GM18511 (cell line): ENCODE measurements around the gene GYS1.
"Not testable (repeated sequence)": the region's sequence is repeated elsewhere in the genome, so short reads cannot be mapped to it uniquely, and the experiment has no call there.

Experiments
- ATAC-seq: cut with Tn5 transposase; IDR thresholded peaks from one replicate; pipeline ENCODE4 v1.9.1; 2021; ENCODE audit warnings: mild to moderate bottlenecking, moderate library complexity; ENCODE audit not compliant: unreplicated experiment

Gene GYS1

GRCh38 chr19:48946463-48947257, 46.4 kb downstream of the GYS1 start:
- ATAC-seq: no peak

DNA sequence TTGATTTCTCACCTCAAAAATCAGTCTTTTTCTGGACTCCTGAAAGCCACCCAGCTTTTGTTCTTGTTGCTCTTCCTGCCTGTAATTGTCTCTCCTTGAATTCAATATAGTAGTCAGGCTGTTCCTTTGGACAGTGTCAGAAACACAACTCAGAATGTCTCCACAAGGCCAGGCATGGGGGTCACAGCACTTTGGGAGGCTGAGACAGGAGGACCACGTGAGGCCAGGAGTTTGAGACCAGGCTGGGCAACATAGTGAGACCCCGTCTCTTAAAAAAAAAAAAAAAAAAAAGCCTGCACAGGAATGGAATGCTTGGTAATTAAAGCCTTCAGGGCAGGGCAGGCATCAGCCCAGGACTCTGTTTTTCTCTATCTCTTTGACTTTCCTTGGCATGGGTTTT, 47.3 kb downstream of the GYS1 start:
- no peak for ATAC-seq

GRCh38 chr19:48945415-48945814, 47.7 kb downstream of the GYS1 start:
- ATAC-seq: no peak

GRCh38 chr19:48943081-48943480, 50.0 kb downstream of the GYS1 start:
- no peak for ATAC-seq

GRCh38 chr19:48940902-48941301, 52.2 kb downstream of the GYS1 start:
- no peak for ATAC-seq

DNA sequence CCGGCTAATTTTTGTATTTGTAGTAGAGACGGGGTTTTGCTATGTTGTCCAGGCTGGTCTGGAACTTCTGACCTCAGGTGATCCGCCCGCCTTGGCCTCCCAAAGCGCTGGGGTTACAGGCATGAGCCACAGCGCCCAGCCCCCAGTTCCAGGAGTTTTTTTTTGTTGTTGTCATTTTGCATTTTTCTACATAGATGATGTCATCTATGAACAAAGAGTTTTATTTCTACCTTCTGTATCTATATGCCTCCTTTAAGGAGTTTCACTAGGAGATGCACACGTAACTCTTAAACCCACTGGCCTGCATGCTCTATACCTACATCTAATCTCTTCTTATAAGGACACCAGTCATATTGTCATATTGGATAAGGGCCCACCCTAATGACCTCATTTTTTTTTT, 54.9 kb downstream of the GYS1 start:
- ATAC-seq: no peak

DNA sequence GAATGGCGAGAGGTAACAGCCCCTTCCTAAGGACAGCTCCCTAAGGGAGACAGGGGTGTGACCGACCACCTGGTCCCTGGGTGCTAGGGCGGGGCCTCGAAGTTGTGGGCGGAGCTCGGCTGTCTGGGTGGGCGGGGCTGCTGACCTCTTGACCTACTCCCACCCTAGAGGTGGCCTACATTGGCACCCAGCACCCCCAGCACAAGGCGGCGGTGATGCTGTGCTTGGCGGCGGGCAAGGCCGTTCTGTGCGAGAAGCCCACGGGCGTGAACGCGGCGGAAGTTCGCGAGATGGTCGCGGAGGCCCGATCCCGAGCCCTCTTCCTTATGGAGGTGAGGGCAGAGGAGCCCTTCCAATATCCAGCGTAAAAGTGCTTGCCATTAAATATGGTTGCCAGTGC, 57.2 kb downstream of the GYS1 start:
- ATAC-seq: no peak

DNA sequence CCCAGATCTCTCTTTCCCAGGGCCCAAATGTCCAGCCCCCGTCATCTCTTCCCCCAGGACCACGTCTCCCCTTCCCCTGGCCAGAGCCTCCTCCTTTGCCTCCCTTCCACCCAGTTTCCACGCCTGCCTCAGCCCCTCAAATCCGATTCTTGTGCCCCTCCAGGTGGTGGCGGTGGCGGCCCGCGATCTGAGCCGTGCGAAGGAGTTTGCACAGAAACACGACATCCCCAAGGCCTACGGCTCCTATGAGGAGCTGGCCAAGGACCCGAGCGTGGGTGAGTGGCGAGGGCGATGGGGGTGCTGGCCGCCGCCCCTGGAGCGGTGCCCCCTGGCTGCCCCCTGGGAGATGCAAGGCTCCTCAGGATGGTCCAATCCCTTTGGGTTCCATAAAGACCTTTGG, 58.3 kb downstream of the GYS1 start:
- no peak for ATAC-seq

DNA sequence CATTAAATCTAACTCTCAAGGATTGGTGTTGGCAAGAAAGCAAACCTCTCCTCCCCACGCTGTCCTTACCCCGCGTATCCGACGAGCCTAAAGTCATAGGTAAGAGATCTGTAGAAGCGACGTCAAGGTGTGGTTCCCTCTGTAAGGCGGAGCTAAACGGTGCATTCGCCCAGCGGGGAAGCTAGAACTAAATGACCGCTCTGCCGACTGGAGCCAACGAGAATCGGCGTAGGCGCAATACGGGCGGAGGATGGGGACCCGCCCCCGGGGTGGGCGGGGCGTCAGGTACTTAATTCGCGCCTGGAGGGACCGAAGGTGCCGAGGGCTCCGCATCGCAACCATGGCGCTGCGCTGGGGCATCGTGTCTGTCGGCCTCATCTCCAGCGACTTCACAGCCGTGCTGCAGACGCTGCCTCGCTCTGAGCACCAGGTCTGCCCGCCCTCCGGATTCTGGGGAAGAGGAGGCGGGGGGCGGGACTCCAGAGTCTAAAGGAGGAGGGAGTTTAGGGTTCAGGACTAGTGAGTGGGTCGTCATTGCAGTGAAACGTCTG, 59.7 kb downstream of the GYS1 start, which contains the start of gene DHDH:
TSS of gene DHDH (plus strand) at position 318 of the 551 bp plus-strand sequence. CDS start at position 341, 23 bp downstream.
- ATAC-seq: no peak

DNA sequence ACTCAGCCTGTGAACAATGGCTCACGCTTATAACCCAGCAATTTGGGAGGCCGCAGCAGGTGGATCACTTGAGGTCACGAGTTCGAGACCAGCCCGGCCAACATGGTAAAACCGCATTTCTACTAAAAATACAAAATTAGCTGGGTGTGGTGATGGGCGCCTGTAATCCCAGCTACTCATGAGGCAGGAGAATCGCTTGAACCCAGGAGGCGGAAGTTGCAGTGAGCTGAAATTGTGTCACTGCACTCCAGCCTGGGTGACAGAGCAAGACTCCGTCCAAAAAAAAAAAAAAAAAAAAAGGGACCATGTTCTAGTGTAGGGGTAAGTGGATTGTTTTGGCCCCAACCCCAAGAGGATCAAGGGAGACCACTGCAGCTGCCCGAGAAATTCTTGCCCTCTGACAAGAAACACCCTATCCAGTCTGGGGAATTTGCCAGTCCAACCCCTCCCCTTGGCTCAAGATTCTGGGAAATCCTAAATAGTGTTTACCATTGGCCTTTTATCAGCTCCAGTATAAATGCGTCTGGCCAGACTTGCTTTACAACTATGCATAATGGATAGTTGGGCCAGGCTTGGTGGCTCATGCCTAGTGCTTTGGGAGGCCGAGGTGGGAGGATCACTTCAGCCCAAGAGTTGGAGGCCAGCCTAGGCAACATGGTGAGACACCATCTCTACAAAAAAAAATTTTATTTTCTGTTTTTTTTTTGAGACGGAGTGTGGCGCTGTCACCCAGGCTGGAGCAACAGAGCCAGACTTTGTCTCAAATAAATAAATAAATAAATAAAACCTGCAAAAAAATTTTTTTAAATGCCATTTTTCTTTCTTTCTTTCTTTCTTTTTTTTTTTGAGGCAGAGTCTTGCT, 64.7 kb downstream of the GYS1 start:
- no peak for ATAC-seq

GRCh38 chr19:48927692-48928091, 65.4 kb downstream of the GYS1 start:
- ATAC-seq: not testable (repeated sequence)

- no peak for ATAC-seq
Observed at GRCh38 chr19:48926909-48927308, 66.2 kb downstream of the GYS1 start.

DNA sequence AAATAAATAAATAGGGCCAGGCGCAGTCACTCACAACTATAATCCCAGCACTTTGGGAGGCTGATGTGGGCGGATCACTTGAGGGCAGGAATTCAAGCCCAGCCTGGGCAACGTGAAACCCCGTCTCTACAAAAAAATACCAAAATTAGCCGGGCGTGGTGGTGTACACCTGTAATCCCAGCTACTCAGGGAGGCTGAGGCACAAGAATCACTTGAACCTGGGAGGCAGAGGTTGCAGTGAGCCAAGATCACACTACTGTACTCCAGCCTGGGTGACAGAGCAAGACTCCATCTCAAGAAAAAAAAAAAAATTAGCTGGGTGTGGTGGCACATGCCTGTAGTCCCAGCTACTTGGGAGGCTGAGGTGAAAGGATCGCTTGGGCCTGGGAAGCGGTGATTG, 67.2 kb downstream of the GYS1 start:
- ATAC-seq: not testable (repeated sequence)

DNA sequence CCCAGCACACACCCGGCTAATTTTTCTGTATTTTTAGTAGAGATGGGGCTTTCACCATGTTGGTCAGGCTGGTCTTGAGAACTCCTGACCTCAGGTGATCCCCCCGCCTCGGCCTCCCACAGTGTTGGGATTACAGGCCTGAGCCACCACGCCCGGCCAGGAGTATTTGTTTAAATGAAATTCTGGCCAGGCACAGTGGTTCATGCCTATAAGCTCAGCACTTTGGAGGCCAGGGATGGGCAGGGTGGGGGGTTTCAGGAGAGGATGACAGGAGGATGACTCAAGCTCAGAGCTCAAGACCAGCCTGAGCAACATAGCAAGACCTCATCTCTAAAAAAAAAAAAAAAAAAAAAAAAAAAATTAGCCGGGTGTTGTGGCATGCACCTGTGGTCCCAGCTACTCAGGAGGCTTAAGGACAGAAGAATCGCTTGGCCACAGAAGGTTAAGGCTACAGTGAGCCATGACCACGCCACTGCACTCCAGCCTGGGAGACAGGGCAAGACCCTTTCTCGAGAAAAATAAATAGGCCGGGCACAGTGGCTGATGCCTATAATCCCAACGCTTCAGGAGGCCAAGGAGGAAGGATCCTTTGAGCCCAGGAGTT, 67.8 kb downstream of the GYS1 start:
- no peak for ATAC-seq

- ATAC-seq: no peak
Observed at GRCh38 chr19:48922548-48923490, 70.3 kb downstream of the GYS1 start.

DNA sequence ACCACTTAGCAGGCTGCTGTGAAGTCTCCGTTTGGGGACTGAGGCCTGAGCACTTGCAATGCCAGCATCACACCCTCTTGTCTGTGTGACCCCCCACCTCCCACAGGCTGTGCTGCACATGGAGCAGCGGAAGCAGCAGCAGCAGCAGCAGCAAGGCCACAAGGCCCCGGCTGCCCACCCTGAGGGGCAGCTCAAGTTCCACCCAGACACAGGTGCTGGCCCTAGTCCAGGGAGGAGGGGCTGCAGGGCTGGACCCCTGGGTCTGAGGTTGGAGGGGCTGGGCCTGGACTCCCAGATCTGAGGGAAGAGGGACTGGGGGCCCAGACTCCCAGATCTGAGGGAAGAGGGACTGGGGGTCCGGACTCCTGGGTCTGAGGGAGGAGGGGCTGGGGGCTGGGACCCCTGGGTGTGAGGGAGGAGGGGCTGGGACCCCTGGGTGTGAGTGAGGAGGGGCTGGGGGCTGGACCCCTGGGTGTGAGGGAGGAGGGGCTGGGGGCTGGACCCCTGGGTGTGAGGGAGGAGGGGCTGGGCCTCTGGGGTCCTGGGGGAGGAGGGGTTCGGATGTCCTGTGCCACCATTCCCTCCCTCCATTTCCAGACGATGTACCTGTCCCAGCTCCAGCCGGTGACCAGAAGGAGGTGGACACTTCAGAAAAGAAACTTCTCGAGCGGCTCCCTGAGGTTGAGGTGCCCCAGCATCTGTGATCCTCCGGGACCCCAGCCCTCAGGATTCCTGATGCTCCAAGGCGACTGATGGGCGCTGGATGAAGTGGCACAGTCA, 71.2 kb downstream of the GYS1 start:
- no peak for ATAC-seq

DNA sequence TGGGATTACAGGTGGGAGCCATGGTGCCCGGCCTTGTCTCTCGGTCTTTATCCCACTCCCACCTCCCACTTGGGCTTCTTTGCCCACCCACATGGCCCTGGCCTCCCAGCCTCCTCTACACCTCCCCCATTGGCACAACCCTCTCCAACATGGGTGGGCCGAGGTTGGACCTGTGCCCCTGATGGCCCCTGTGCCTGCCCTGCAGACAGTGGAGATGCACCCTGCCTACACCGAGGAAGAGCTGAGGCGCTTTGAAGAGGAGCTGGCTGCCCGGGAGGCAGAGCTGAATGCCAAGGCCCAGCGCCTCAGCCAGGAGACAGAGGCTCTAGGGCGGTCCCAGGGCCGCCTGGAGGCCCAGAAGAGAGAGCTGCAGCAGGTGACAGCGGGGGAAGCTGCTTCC, 72.2 kb downstream of the GYS1 start:
- no peak for ATAC-seq

DNA sequence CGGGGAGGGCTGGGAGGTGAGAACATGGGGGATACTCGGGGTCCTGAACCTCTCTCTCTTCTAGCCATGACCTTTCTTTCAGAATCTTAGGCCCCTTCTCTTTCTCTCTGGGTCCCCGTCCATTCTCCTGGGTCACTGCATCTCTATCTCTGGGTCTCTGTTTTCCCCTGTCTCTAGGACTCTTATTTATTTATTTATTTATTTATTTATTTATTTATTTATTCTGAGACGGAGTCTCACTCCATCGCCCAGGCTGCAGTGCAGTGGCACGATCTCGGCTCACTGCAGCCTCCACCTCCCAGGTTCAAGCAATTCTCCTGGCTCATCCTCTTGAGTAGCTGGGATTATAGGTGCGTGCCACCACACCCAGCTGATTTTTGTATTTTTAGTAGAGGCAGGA, 73.8 kb downstream of the GYS1 start:
- ATAC-seq: not testable (repeated sequence)

DNA sequence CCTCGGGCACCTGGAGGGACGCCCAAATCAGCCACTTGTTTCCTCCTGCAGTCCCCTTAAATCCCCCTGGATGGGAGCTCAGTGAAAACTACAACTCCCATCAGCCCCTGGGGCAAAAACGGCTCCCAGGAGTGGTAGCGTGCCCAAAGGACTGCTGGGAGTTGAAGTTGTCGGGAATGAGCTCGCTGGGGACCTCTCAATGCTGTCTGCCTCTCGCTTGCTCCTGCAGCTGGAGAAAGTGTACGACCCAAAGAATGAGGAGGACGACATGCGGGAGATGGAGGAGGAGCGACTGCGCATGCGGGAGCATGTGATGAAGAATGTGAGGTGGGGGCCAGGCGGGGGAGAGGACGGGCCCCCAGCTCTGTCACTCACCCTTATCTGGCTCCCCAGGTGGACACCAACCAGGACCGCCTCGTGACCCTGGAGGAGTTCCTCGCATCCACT, 74.3 kb downstream of the GYS1 start:
- no peak for ATAC-seq
